Peyer's patch (tissue), 4 donors: ENCODE data around the gene AP1M2. TPM values are rescaled to one million over a fixed set of nuclear protein-coding genes. Genes with fewer than 3 reads are reported as not detected.

ENCODE experiments used
- DNase-seq, 3 donors: peaks; one replicate each; pipeline ENCODE4 v3.0.0-alpha.2; 2017 to 2019
- H3K27ac ChIP-seq, 4 donors: fragments of 200-600 bp; sonication (generic); one replicate each; pipeline ENCODE4 v1.5.1; 2016 to 2019
- H3K27me3 ChIP-seq, 2 donors: fragments of 200-600 bp; sonication (generic); one replicate each; pipeline ENCODE4 v1.5.1; 2019
- H3K36me3 ChIP-seq, 3 donors: fragments of 200-600 bp; sonication (generic); one replicate each; pipeline ENCODE4 v1.5.1; 2016 to 2019
- H3K4me1 ChIP-seq, 4 donors: fragments of 200-600 bp; sonication (generic); one replicate each; pipeline ENCODE4 v1.5.1; 2016 to 2019
- H3K4me3 ChIP-seq, 4 donors: fragments of 200-600 bp; sonication (generic); 1 replicate in 3 of 4; 2 replicates in 1 of 4; pipeline ENCODE4 v1.5.1; 2016 to 2019; ENCODE audit warnings: mild to moderate bottlenecking in 1 of 4
- H3K9me3 ChIP-seq, 4 donors: fragments of 200-600 bp; sonication (generic); one replicate each; pipeline ENCODE4 v1.5.1; 2016 to 2019; ENCODE audit warnings: mild to moderate bottlenecking in 1 of 4
- CTCF ChIP-seq, 6 experiments: fragments of 450-650 bp in 4 of 6; fragments of 200-600 bp in 2 of 6; sonication (generic) in 1 of 6; IDR thresholded peaks; one replicate each; pipeline ENCODE4 v1.5.1; 2017 to 2019; ENCODE audit warnings: antibody characterized with exemption in 6 of 6, mild to moderate bottlenecking in 3 of 6, moderate library complexity in 1 of 6
- POLR2A ChIP-seq, 2 donors: fragments of 450-650 bp; IDR thresholded peaks; one replicate each; pipeline ENCODE4 v1.5.1; 2017; ENCODE audit warnings: antibody characterized with exemption in 2 of 2, mild to moderate bottlenecking in 2 of 2, moderate library complexity in 2 of 2
- small RNA-seq, 2 donors: library from RNA; depleted of rRNA; stranded (forward); fragments of <200 nt; gene quantifications; one replicate each; pipeline ENCODE3, GENCODE V24; 2016
- total RNA-seq, 4 donors: library from RNA; depleted of rRNA; stranded (reverse); fragments of >200 nt; gene quantifications; one replicate each; pipeline ENCODE4 v1.1.0, GENCODE V29; 2016

The AP1M2 gene
- total RNA-seq, 4 donors from 2014 or later: 60.2 to 102 (median 82.5) TPM

GRCh38 chr19:10525636-10526035 is 61.5 kb downstream of the AP1M2 start:
- no peaks in the 10 kb centered on the region for H3K36me3 ChIP-seq
- TF ChIP-seq POLR2A (IDR thresholded peaks at IDR 0.05): no peak
- TF ChIP-seq CTCF (IDR thresholded peaks at IDR 0.05): no peak
- no peaks in the 10 kb centered on the region for H3K27me3 ChIP-seq
- no peak overlapping the region for H3K27ac ChIP-seq
- no peak for DNase-seq
- H3K9me3 ChIP-seq: no peaks in the 10 kb centered on the region
- H3K4me3 ChIP-seq: no peak overlapping the region
- H3K4me1 ChIP-seq: no peaks in the 10 kb centered on the region

- H3K4me3 ChIP-seq: no peak overlapping the region
- no peaks in the 10 kb centered on the region for H3K36me3 ChIP-seq
- H3K27me3 ChIP-seq: peaks cover 0 to 5% of the 10 kb centered on the region in 2 donors
- no peak overlapping the region for H3K27ac ChIP-seq
- DNase-seq: no peak
- TF ChIP-seq POLR2A (IDR thresholded peaks at IDR 0.05): no peak
- TF ChIP-seq CTCF (IDR thresholded peaks at IDR 0.05): no peak
- H3K4me1 ChIP-seq: peaks cover 0 to 8% (median 4%) of the 10 kb centered on the region in 4 donors
- no peaks in the 10 kb centered on the region for H3K9me3 ChIP-seq
Measured at GRCh38 chr19:10523135-10523636, 63.9 kb downstream of the AP1M2 start.

Small RNA genes within 50 kb of the gene (small RNA-seq; reads per million reads assigned to genes)
- gene MIR1238 (0 reads per million in 2 donors), gene RNU7-140P (0 reads per million in 2 donors)

Other genes starting within 250 kb of the AP1M2 start
- 10 to 100 TPM in 3 of 4 donors, 1 to 10 TPM in 1; 5.5 to 20.6 (median 10.8) TPM for gene ICAM3, start 247.7 kb downstream of the AP1M2 start, total RNA-seq
- gene TYK2, start 206.7 kb downstream of the AP1M2 start, total RNA-seq: 100 to 1,000 TPM; 138 to 531 (median 246) TPM
- 100 to 1,000 TPM; 118 to 443 (median 159) TPM for gene CDC37, start 183.8 kb downstream of the AP1M2 start, total RNA-seq
- gene PDE4A, start 166.8 kb downstream of the AP1M2 start, total RNA-seq: 1 to 10 TPM; 3.3 to 7.2 (median 5.1) TPM
- gene KEAP1, start 84.0 kb downstream of the AP1M2 start, total RNA-seq: 10 to 100 TPM; 44.2 to 53.6 (median 46.9) TPM
- not detected for gene S1PR5, start 69.9 kb downstream of the AP1M2 start, total RNA-seq
- gene ATG4D, start 43.4 kb downstream of the AP1M2 start, total RNA-seq: 100 to 1,000 TPM in 3 of 4 donors, 10 to 100 TPM in 1; 36.3 to 169 (median 150) TPM
- 10 to 100 TPM; 16.3 to 97.4 (median 20.0) TPM for gene KRI1, start 21.3 kb downstream of the AP1M2 start, total RNA-seq
- 1 to 10 TPM; 3.3 to 7.7 (median 6.4) TPM for gene CDKN2D, start 18.3 kb downstream of the AP1M2 start, total RNA-seq
- 10 to 100 TPM; 24.2 to 81.7 (median 57.6) TPM for gene SLC44A2, start 38.2 kb upstream of the AP1M2 start, total RNA-seq
- 100 to 1,000 TPM in 3 of 4 donors, 10 to 100 TPM in 1; 73.4 to 227 (median 139) TPM for gene ILF3, start 67.0 kb upstream of the AP1M2 start, total RNA-seq
- 10 to 100 TPM; 25.9 to 85.0 (median 38.3) TPM for gene QTRT1, start 114.1 kb upstream of the AP1M2 start, total RNA-seq
- 100 to 1,000 TPM; 353 to 827 (median 464) TPM for gene DNM2, start 130.8 kb upstream of the AP1M2 start, total RNA-seq
- gene TMED1, start 248.9 kb upstream of the AP1M2 start, total RNA-seq: 10 to 100 TPM; 11.6 to 18.4 (median 16.0) TPM